Fibroblast of gingiva (primary cell): ENCODE measurements around the gene COL23A1.
"Not testable (repeated sequence)": the region's sequence is repeated elsewhere in the genome, so short reads cannot be mapped to it uniquely, and the experiment has no call there.

Experiments used
- DNase-seq: peaks from one replicate; pipeline ENCODE4 v3.0.0-alpha.2; 2011; ENCODE audit warnings: low read depth

Gene COL23A1

GRCh38 chr5:178505639-178506407 is 84.4 kb downstream of the COL23A1 start:
- no peak for DNase-seq

- no peak for DNase-seq
Observed at GRCh38 chr5:178504340-178504960, 85.7 kb downstream of the COL23A1 start.

- DNase-seq, result no peak
Observed at GRCh38 chr5:178502401-178503100, 87.6 kb downstream of the COL23A1 start.

GRCh38 chr5:178499352-178499751 is 90.8 kb downstream of the COL23A1 start:
- no peak for DNase-seq

- DNase-seq, result peak; percentile 71
Observed at GRCh38 chr5:178496642-178497041, 93.6 kb downstream of the COL23A1 start.

GRCh38 chr5:178496214-178496613 is 94.0 kb downstream of the COL23A1 start:
- DNase-seq, result peak; percentile 13

- DNase-seq, result no peak
Observed at GRCh38 chr5:178495706-178496105, 94.5 kb downstream of the COL23A1 start.

GRCh38 chr5:178492278-178492677 is 97.9 kb downstream of the COL23A1 start:
- no peak for DNase-seq

GRCh38 chr5:178490935-178491652 is 99.1 kb downstream of the COL23A1 start:
- DNase-seq, result no peak

- DNase-seq, result no peak
Observed at GRCh38 chr5:178489271-178489976, 100.8 kb downstream of the COL23A1 start.

- no peak for DNase-seq
Observed at GRCh38 chr5:178488696-178489095, 101.5 kb downstream of the COL23A1 start.

GRCh38 chr5:178487911-178488600 is 102.1 kb downstream of the COL23A1 start:
- no peak for DNase-seq

- DNase-seq, result not testable (repeated sequence)
Observed at GRCh38 chr5:178486878-178487512, 103.2 kb downstream of the COL23A1 start.

- no peak for DNase-seq
Observed at GRCh38 chr5:178486239-178486641, 104.0 kb downstream of the COL23A1 start.

GRCh38 chr5:178483620-178484019 is 106.6 kb downstream of the COL23A1 start:
- DNase-seq, result no peak

- DNase-seq, result no peak
Observed at GRCh38 chr5:178479261-178479660, 110.9 kb downstream of the COL23A1 start.

GRCh38 chr5:178478370-178478769 is 111.8 kb downstream of the COL23A1 start:
- DNase-seq, result no peak

GRCh38 chr5:178477802-178478201 is 112.4 kb downstream of the COL23A1 start:
- DNase-seq, result no peak

GRCh38 chr5:178476972-178477754 is 113.0 kb downstream of the COL23A1 start:
- peak; percentile 37 for DNase-seq

- DNase-seq, result no peak
Observed at GRCh38 chr5:178476531-178476930, 113.7 kb downstream of the COL23A1 start.
